Endodermal cell (in vitro differentiated cells): ENCODE measurements around the gene CHN2. TPM values are rescaled to one million over a fixed set of nuclear protein-coding genes. Genes with fewer than 3 reads are reported as not detected.

Source experiments
- DNase-seq: peaks from one replicate; pipeline ENCODE4 v3.0.0-alpha.2; 2017
- H3K27ac ChIP-seq: 2 replicates; pipeline ENCODE4 v1.5.1; 2013; ENCODE audit warnings: mild to moderate bottlenecking, low read depth, low read length, moderate library complexity
- H3K27me3 ChIP-seq: 2 replicates; pipeline ENCODE4 v1.6.1; 2013; ENCODE audit warnings: mild to moderate bottlenecking, low read length, moderate library complexity; ENCODE audit not compliant: insufficient read depth, control insufficient read depth, poor library complexity, severe bottlenecking
- H3K36me3 ChIP-seq: 2 replicates; pipeline ENCODE4 v1.7.0; 2013; ENCODE audit warnings: mild to moderate bottlenecking, low read length, moderate library complexity; ENCODE audit not compliant: control insufficient read depth, insufficient read depth
- H3K4me1 ChIP-seq: one replicate; pipeline ENCODE4 v1.7.0; 2013; ENCODE audit warnings: low read length; ENCODE audit not compliant: control insufficient read depth, insufficient read depth
- H3K4me3 ChIP-seq: 2 replicates; pipeline ENCODE4 v1.5.1; 2013; ENCODE audit warnings: mild to moderate bottlenecking, low read length, moderate library complexity
- H3K9ac ChIP-seq: 2 replicates; pipeline ENCODE4 v1.6.1; 2013; ENCODE audit warnings: mild to moderate bottlenecking, low read length, moderate library complexity; ENCODE audit not compliant: poor library complexity, severe bottlenecking; ENCODE audit errors: extremely low read depth
- H3K9me3 ChIP-seq: 2 replicates; pipeline ENCODE4 v1.6.1; 2013; ENCODE audit warnings: mild to moderate bottlenecking, low read length, moderate library complexity; ENCODE audit not compliant: control insufficient read depth
- H3K27ac Mint-ChIP-seq: 2 replicates; pipeline ENCODE4 v1.8.0; 2020; ENCODE audit warnings: mixed read lengths
- H3K27me3 Mint-ChIP-seq: 2 replicates; pipeline ENCODE4 v1.8.0; 2021; ENCODE audit warnings: mild to moderate bottlenecking, mixed read lengths; ENCODE audit not compliant: insufficient read depth
- H3K36me3 Mint-ChIP-seq: 2 replicates; pipeline ENCODE4 v1.8.0; 2020; ENCODE audit warnings: low read depth, mixed read lengths
- H3K4me1 Mint-ChIP-seq: 2 replicates; pipeline ENCODE4 v1.8.0; 2020; ENCODE audit warnings: mixed read lengths
- H3K4me3 Mint-ChIP-seq: 2 replicates; pipeline ENCODE4 v1.8.0; 2020; ENCODE audit warnings: mild to moderate bottlenecking, moderate library complexity, mixed read lengths
- H3K9me3 Mint-ChIP-seq: 2 replicates; pipeline ENCODE4 v1.8.0; 2020; ENCODE audit warnings: mild to moderate bottlenecking, mixed read lengths
- CTCF ChIP-seq: fragments of 200-600 bp; sonication (generic); conservative IDR thresholded peaks from 2 replicates; pipeline ENCODE4 v1.5.0; 2021; ENCODE audit warnings: antibody characterized with exemption, mild to moderate bottlenecking
- WGBS, 2 experiments: methylation state at CpG; one replicate each; pipeline versions ENCODE4 v1.1.5 to v1.1.7; 2013; ENCODE audit warnings: missing lambda C conversion rate in 2 of 2, mixed read lengths in 1 of 2; ENCODE audit not compliant: insufficient coverage in 1 of 2, insufficient read length in 1 of 2; 5-methylcytosine and 5-hydroxymethylcytosine counted together
- total RNA-seq, 2 donors: library from RNA; stranded (reverse); fragmentation: NEBNext Ultra II Directional in 1 of 2; extraction: Animal tissue kit (Norgen Biotek cat#: 25700) in 1 of 2; gene quantifications; 2 replicates in 1 of 2; 3 replicates in 1 of 2; pipeline ENCODE4 v1.2.1, GENCODE V29; 2021

Gene CHN2
- total RNA-seq, 2 donors from 2014 or later: 14.0 to 14.1 TPM

GRCh38 chr7:29486191-29486700 is 291.7 kb downstream of the CHN2 start:
- Mint-ChIP-seq H3K9me3 (no peaks in the 10 kb centered on the region), H3K36me3 (no peaks in the 10 kb centered on the region), H3K27ac (no peak overlapping the region), H3K4me1 (peaks cover 23% of the 10 kb centered on the region), H3K27me3 (no peaks in the 10 kb centered on the region), H3K4me3 (no peak overlapping the region)
- no peaks in the 10 kb centered on the region for H3K27me3 ChIP-seq
- no peak overlapping the region for H3K4me3 ChIP-seq
- H3K9ac ChIP-seq: no peak overlapping the region
- no peak for TF ChIP-seq CTCF
- no peaks in the 10 kb centered on the region for H3K36me3 ChIP-seq
- 94 to 97% methylated on average over 13 of the region's 13 CpGs for WGBS, 2 experiments
- peaks cover 4% of the 10 kb centered on the region for H3K4me1 ChIP-seq
- no peak for DNase-seq
- H3K9me3 ChIP-seq: no peaks in the 10 kb centered on the region
- H3K27ac ChIP-seq: no peak overlapping the region

- Histone ChIP-seq H3K4me3 (no peak overlapping the region), H3K4me1 (peaks cover 4% of the 10 kb centered on the region), H3K9ac (no peak overlapping the region), H3K27me3 (no peaks in the 10 kb centered on the region), H3K27ac (no peak overlapping the region), H3K9me3 (no peaks in the 10 kb centered on the region), H3K36me3 (no peaks in the 10 kb centered on the region)
- H3K27me3 Mint-ChIP-seq: no peaks in the 10 kb centered on the region
- peaks cover 23% of the 10 kb centered on the region for H3K4me1 Mint-ChIP-seq
- no peaks in the 10 kb centered on the region for H3K36me3 Mint-ChIP-seq
- H3K4me3 Mint-ChIP-seq: no peak overlapping the region
- H3K27ac Mint-ChIP-seq: no peak overlapping the region
- no peaks in the 10 kb centered on the region for H3K9me3 Mint-ChIP-seq
- no peak for TF ChIP-seq CTCF
- DNase-seq: no peak
- WGBS, 2 experiments: 65 to 78% methylated on average over 1 to 2 of the region's 2 CpGs
Observed at GRCh38 chr7:29487424-29487823, 292.8 kb downstream of the CHN2 start.

- H3K36me3 ChIP-seq: no peaks in the 10 kb centered on the region
- H3K27ac ChIP-seq: no peak overlapping the region
- peaks cover 4% of the 10 kb centered on the region for H3K4me1 ChIP-seq
- no peaks in the 10 kb centered on the region for H3K9me3 ChIP-seq
- no peak overlapping the region for H3K9ac ChIP-seq
- DNase-seq: no peak
- 86% methylated on average over 4 to 7 of the region's 8 CpGs for WGBS, 2 experiments
- H3K4me1 Mint-ChIP-seq: peaks cover 23% of the 10 kb centered on the region
- H3K36me3 Mint-ChIP-seq: no peaks in the 10 kb centered on the region
- no peaks in the 10 kb centered on the region for H3K9me3 Mint-ChIP-seq
- TF ChIP-seq CTCF: no peak
- H3K4me3 Mint-ChIP-seq: no peak overlapping the region
- H3K4me3 ChIP-seq: no peak overlapping the region
- H3K27me3 ChIP-seq: no peaks in the 10 kb centered on the region
- no peaks in the 10 kb centered on the region for H3K27me3 Mint-ChIP-seq
- no peak overlapping the region for H3K27ac Mint-ChIP-seq
Observed at GRCh38 chr7:29488203-29488970, 293.8 kb downstream of the CHN2 start.
